DMS53 (cell line): ENCODE data around the gene KCND1.

Experiments
- DNase-seq: peaks from one replicate; lab custom pipeline; 2025; lab: John Stamatoyannopoulos, UW

KCND1 gene

DNA sequence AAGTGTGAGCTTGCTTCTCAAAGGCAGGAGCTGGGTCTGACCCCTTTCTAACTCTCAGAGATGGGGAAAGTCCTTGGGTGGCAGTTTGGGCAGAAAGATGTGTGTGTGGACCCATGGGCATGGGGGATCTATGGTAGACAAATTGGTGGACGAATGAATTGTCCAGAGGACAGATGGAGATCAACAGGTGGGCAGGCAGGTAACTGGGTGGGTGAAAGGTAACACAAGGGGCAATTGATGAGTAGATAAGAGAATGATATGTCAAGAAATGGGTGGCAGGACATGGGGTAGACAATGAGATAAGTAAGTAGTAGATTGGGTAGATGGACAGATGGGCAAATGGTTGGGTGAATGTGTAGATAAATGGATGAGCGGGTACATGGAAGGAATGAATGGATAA lies 2.9 kb upstream of the KCND1 start:
- no peak for DNase-seq

DNA sequence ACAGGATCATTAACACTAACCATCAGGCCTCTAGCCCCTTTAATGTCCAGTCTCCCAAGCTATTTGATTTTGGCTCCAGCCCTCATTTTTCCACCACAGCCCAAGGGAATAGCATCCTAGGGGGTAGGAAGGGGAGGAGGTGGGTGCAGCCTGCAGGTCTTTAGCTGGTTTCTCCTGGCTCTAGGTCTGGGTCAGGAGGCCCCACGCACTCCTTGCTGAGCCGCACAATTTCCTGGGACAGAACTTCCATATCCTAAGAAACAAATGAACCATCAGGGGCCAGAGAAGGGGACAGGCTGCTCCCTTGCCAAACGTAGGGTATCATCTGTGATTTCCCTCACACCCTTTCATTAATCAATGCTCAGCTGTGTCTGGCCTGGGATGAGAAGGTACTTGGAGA lies 2.4 kb upstream of the KCND1 start:
- no peak for DNase-seq

DNA sequence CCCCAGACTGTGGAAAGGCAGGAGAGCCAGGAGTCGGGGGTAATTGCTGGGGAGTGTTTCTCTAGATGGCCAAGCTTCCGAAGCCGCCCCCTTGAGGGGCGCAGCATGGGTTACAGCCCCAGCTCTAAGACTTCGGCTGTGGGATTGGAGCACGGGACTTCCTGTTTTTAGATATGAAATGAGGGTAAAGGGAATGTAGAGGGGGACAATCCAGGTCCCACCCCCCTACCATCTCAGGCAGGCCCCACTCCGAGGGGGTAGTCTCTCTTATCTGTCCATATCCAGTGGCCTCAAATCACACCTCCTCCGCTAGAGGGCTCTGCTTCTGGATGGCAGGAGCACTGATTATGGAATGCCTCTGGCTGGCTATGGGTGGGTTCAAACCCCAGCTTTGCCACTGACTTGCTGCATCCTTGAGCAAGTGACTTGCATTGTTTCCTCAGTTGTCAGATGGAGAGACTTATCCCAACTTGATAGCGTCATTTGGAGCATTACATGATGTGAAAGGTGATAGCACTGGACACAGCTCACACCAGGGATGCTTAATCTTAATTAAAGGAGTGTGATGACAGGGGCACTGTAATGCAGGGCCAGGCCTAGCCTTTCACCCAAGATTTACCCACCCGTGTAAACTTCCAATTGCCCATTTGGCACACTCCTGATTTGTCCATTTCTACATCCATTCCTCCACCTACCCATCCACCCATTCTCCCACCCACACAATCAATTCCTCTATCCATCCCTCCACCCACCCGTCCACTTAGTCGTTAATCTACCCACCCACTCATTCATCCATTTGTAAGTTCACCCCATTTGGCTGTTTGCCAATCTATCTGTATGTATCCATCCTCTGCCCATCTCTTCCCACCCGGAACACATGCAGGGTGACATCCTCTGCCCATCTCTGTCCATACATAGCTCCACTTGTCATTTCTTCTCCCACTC lies 848 bp upstream of the KCND1 start:
- DNase-seq: peak; percentile 71

DNA sequence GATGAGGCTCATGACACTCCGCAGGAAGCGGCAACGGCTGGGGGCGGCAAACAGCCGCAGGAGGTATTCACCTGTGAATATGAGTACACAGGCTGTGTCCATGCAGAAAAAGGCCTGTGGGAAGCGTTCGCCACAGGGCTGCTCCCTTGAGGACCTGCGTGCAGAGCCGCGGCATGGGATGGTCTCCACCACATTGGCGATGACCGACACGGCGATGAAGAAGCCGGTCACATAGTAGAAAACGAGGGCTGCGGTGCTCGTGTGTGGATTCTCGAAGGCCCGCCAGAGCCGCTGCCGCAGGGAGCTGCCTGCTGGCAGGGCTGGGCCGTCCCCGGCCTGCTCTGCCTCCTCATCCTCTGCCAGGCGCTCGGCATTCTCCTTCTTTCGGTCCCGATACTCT lies 2.2 kb downstream of the KCND1 start:
- no peak for DNase-seq

DNA sequence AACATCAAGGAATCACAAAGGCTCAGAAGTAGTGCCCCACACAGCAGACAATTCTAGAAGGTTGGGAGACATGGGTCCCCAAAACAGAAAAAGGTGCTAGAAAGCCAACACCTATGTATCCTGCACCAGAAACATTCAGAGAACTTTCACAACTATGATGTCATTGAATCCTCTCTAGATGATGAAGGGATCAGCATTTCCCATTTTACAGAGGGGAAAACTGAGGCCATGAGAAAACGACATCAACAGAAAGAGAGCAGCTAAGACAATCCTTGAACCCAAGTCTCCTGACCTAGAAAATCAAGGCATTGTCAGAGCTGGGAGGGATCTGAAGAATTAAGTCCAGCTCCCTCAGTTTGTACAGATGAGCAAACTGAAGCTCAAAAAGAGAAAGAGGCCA lies 3.3 kb downstream of the KCND1 start:
- DNase-seq: no peak

DNA sequence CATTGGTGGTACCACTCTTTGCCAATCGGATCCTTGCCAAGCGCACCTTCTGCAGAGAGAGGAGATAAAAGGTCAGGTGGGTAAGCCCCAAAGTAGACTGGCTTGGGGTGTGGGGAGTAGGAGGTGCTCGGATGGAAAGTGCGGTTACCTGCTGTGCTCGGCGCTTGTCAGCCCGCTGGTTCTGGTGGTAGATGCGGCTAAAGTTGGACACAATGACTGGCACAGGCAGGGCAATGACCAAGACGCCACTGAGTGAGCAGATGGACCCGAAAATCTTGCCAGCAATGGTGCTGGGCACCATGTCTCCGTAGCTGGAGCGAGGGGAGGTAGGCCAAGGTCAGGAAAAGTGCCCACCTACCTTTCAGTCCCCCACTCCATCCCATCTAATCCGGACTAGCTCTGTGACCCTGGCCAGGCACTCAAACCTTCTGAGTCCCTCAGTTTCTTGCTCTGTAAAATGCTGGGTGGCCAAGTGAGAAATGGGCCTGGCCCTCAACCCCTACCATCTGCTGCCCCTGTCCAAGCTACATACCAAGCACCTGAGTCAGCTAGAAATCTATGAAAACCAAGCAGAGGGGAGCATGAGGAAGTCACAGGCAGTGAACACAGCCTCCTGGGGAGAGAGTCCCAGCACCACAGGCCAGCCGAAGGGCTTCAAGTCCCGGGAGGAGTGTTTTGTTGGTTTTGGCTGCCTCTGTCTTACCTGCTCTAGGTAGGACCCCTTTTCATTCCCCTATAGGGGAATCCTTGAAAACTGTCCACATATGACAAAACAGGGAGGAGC lies 4.7 kb downstream of the KCND1 start:
- DNase-seq: no peak

DNA sequence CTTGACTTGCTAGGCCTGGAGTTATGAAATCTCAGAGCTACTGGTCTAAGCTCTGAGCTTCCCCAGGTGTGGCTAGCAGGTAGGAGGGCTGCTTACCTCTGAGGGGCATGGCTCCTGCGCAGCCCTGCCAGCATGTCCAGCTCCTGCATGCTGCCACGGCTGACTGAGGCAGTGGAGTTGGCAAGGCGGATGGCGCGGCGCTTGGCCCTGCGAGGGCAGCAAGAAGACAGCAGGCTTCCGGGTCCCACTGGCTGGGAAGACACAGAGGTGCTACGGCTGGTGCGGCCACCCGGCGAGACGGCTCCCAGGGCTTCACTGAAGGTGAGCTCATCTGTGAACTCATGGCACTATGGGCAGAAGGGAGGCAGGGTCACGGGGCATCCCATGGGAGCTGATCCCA lies 5.7 kb downstream of the KCND1 start:
- DNase-seq: no peak

DNA sequence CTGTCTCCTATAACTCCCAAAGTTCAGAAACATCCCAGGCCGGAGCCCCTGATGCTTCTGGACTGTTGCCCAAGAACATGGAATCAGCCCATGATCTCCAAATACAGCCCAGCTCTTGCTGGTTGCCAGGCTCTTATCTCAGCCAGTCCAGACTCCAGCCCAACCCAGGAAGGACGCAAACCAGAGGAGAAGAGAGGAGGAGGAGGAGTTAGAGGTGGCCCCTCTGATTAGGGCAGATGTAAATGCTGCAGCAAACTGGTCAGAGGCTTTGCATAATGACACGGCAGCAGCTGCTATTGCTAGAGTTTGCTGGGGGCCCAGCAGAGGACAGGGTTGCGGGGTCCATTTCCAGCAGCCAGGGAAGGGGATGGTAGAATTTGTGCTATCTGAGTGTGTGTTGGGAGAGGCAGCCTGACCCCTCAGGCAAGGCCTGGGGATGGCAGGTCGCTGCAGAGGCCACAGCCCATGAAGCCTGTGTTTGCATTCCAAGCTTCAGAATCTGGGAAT lies 10.0 kb downstream of the KCND1 start:
- no peak for DNase-seq

DNA sequence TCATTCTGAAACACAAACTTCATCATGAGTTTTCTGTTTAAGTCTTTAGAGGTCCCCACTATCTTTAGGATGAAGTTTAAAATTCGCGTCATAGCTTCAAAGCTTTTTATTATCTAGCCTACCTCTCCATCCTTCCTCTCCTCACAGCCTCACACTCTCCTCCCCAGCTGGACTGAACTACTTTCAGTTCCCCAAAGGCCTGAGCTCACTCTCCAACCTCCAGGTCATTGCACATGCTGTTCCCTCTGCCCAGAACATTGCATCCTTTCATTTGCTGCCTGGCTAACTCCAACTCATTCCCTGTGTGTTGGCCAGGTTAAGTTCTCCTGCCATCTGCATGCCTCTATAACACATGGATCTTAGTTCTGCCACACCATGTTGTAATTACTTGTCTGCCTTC lies 11.4 kb downstream of the KCND1 start:
- no peak for DNase-seq

DNA sequence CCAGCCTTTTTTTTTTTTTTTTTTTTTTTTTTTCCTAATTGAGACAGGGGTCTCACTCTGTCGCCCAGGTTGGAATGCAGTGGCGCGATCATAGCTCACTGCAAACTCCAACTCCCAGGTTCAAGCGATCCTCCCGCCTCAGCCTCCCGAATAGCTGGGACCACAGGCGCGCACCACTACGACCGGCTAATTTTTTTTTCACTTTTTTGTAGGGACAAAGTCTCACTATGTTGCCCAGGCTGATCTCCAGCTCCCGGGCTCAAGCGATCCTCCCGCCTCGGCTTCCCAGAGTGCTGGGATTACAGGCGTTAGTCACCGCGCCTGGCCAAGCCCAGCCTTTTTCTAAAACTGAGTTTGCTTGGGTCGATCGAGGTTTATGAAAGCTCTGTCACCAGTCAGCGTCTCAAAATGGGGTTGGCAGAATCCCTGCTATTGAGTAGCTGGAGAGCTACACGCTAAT lies 13.0 kb downstream of the KCND1 start:
- DNase-seq: peak; percentile 67

DNA sequence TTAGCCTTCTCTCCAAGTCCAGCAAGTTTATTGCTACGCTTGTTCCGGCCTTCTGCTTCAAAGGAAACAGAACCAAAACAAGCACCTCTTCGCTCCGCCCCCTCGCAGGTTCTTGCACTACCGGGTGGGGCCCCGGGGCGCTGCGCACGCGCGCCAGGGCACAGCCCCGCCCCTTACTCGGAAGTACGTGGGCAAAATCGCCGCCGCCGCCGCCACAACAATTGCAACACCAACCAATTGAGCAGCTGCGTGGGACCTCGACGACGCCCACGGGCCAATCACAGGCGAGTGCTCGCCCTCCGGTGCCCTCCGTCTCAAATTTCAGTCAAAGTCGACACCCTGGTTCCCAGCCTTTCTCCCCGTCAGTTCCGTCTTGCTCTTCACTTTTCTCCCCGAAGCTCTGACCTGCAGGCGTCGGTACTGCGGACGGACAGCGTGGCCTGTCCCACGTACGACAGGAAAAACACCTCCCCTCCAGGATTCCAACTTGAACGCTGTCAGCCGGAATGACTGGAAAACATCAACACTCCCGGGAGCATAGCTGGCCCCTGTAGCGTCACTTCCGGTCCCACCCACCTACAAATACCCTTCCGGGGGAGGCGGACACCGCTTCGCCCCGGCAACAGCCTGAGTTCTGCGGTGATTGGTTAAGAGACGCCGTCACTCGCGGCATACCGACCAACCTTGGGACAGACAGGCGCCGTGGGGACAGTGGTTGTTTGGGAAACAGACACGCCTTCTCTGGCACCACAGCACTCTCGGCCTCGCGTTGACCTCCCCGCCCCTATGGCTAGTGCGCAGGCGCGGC lies 13.6 kb downstream of the KCND1 start:
- DNase-seq: peak; percentile 98

DNA sequence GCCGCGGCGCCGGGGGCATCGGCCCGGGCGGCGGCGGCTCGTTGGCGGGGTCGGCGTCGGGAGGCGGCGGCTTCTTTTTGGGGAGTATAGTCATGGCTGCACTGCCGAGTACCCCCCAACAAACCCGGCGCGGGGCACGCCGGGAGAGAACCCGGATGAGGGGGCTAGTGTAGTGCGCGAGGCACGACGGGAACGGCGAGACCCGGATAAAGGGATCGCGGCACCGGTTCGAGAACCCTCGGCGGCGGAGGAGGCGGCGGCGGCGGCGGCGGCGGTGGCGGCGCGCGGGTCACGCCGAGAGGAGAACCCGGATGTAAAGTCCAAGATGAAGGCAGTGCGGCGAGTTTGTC lies 14.2 kb downstream of the KCND1 start, which contains the start of gene OTUD5:
TSS of gene OTUD5 (minus strand) at position 131 of the 350 bp plus-strand sequence. CDS start at position 94, 37 bp downstream.
- DNase-seq: peak; percentile 87

DNA sequence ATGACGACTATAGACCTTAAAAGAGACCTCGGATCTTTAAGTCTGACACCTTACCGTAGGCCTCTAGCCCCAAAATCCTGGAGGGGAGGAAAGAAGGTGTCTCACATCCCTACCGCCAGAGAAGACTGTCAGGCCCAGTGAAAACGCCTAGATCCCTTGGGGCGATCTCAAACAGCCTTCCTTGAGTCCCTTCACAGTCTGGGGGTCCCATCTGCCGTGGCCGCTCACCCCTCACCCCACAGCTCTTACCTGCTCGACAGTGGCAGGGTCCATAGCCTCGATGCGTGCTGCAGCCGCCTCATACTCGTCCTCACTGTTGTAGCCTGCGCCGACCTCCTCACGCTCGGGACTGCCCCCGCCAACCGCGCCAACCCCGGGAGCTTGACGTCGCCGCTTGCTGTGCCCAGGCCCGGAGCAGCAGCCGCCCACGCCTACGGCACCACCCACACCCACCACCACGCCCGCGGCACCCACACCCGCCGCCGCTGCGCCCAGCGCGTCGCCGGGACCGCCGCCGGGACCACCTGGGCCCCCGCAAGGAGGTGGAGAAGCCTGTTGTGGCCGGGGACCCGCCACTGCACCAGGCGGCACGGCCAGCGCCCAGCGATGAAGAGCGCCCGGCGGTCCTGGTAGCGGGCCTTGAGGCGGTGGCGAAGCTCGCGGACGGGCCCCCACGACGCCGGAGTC lies 14.8 kb downstream of the KCND1 start:
- peak; percentile 55 for DNase-seq

DNA sequence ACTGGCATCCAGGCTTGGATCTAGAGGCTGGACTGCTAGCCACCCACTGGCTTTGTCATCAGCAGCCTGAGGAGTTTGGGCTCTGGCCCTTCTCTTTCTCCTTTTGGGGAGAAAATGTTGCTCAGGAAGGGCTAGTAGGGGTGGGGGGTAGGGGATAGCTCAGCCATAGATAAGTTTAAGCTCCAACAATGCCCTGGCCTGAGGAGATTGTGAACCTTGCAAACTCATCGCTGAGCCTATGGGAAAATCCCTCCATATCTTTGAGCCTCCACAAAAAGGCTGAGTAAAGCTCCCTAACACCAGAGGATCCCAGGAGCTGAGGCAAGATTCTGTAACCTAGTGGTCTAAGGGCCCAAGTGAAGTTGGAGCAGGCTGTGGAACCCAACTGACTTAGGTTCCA lies 23.1 kb downstream of the KCND1 start:
- DNase-seq: no peak

DNA sequence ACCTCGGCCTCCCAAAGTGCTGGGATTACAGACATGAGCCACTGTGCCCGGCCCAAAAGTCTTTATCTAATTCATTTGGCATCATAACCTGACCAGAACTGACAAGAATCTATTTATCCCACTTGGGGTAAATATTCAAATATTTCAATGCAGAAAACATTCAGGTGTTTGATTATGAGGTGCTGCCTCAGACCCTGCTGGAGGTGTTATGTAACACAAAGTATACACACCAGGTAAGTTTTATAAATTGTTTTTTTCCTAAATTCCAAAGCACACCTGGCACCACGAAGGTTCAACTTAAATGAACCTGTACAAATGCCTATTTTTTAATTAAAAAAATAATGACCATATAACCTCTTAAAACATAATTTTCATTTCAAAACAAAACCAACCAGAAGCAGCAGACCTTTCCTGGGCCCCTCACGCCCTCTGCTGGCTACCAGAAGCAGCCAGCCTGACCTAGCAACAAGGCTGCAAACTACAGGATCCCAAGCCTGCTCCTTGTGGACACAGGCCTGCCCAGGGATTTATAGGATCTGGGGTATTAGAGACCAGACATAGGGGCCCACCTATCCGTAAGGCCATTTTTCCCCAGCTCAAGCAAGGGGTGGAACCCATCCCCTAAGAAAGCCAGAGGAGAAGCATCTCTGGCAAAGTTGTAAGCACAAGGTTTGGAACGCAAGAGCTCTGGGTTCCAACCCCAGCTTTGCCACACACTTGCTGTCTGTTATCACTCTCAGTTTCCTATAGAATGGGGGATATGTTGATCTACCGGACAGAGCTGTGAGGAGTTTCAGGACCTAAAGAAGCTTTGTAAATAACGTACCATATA lies 25.9 kb downstream of the KCND1 start:
- DNase-seq: peak; percentile 67

DNA sequence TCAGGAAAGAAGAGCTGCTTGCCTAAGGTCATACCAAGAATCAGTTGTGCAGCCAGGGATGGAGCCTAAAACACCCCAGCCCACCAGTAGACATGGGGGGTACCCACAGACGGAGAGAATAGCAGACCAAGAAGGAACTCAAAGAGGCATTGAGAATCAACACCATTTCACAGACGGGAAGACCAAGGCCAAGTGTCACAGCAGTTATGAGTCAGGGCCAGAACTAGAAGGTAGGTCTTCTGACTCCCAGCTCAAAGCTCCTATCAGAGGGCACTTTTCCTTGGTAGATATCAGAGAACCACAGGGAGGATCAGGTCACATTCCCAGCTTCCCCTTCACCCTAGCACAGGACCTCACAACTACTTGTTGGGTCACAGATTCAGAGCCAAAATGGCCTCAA lies 28.7 kb downstream of the KCND1 start:
- no peak for DNase-seq

DNA sequence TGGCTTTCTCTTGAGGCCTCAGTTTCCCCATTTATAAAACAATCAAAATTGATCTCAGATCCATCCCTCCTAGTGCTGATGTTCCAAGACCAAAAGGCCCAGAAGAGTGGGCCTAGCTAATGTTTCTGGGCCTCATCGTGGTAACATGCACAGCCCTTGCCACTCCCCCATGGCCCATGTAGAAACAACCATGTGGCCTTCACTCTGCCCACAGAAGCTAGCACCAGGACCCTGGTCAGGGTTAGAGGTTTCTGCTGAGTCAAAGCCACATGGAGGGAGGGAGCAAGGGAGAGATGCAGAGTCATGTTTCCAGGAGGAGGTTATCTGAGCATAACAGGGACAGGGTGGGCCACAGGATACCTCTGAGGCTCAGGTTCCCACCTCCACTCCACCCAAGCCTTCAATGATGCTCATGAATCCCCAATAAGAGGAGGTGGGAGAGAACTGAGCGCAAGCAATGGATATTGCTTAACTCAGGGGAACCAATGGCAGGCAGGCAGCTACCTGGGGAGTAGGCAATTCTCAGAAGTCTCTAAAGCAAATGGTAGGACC lies 31.2 kb downstream of the KCND1 start:
- DNase-seq: no peak

DNA sequence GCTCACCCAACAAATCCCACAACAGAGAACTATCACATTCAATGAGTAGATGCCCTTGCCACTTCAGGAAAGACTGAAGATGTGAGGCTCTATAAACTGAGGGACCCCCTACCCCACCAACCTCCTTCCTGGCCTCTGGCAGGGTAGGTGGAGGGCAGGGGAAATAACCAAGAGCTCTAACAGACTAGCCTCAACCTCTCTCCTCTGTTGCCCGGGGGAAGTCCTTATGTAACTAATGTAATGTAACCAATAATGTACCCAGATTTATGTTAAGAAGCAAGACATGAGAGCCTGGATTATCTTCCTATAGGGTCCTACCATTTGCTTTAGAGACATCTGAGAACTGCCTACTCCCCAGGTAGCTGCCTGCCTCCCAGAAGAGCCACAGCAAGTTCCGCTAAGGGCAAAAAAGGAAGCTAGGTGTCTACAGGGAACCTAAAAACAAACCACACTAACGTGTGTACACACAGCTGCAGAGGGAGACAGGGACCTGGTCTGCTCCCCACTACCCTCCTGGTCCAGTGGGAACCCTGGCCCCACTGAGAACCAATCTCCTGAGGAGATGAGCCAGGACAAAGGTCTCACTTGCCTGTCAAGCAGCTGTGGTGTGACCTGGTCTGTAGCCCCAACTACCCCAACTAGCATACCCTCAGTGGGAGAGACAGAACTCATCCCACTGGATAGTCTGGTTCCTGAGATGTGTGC lies 32.0 kb downstream of the KCND1 start:
- DNase-seq: no peak

DNA sequence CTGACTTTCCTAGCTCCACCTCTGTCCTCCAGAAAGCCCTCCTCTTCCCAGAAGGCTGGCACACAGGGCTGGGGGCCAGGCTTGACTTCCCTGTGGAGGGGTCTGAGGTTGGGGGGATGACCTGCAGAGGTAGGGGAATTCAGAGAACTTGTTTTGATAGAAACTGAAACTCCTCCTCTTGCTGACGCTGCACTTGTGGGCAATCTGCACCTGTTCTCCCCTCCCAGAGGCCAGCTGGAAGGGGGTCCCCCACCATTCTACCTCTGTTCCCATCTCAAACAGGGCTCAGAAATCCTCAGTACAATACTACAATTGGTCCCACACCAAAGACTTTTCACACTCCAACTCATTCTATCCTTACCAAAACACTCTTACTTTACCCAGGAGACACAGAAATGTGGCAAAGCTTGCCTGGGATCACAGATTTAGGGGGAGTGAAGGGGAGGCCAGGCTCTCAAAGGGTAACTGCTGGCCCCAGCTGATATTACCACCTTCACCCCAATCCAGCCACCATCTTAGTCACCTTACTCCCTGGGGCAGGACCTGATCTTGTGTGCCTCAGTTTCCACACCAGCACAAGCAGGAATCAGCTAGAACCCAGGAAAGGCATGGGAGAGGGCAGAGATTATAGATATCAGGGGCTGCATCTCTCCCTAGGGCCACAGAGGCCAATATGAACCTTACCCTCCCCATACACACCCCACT lies 32.8 kb downstream of the KCND1 start:
- no peak for DNase-seq
